IMR-90 (cell line): ENCODE data around the gene ITGB2. TPM values are rescaled to one million over a fixed set of nuclear protein-coding genes. Genes with fewer than 3 reads are reported as not detected.

Source experiments
- ATAC-seq: fragments of 200-7000 bp; cut with Tn5 transposase; 2 replicates; pipeline ENCODE4 v1.9.1; 2020; ENCODE audit warnings: low read depth, mild to moderate bottlenecking, moderate library complexity
- BruUV-seq: library from RNA; stranded (reverse); fragments of 400-500 nt; replicated peaks from 2 replicates; lab custom pipeline; 2021; lab: Mats Ljungman, UMichigan
- CTCF ChIA-PET: fragments of 300-600 bp; formaldehyde crosslinking; extraction: SDS; loops from one replicate; lab custom pipeline; 2021; ENCODE audit warnings: antibody characterized with exemption; lab: Yijun Ruan, JAX
- POLR2A ChIA-PET: fragments of 300-600 bp; sonication (Branson Sonifier 250); formaldehyde crosslinking; loops from one replicate; lab custom pipeline; 2022; ENCODE audit warnings: antibody characterized with exemption; ENCODE audit not compliant: unreplicated experiment; lab: Charles Lee
- DNase-seq: peaks from one replicate; pipeline ENCODE4 v3.0.0; 2013
- H2AFZ ChIP-seq: replicated peaks from 2 replicates; pipeline ENCODE3; 2013; ENCODE audit warnings: low read length, mild to moderate bottlenecking; ENCODE audit not compliant: poor library complexity
- H2AK5ac ChIP-seq: 2 replicates; pipeline ENCODE4 v1.6.1; 2013; ENCODE audit warnings: low read depth, low read length, inconsistent platforms
- H2AK9ac ChIP-seq: replicated peaks from 2 replicates; pipeline ENCODE3; 2013; ENCODE audit warnings: mild to moderate bottlenecking, low read depth, low read length, moderate library complexity; ENCODE audit not compliant: poor library complexity
- H2BK120ac ChIP-seq: 2 replicates; pipeline ENCODE4 v1.6.1; 2013; ENCODE audit warnings: low read depth, low read length, inconsistent platforms
- H2BK15ac ChIP-seq: 3 replicates; pipeline ENCODE4 v1.6.1; 2013; ENCODE audit warnings: low read depth, low read length, inconsistent platforms
- H2BK20ac ChIP-seq: 2 replicates; pipeline ENCODE4 v1.6.1; 2013; ENCODE audit warnings: low read depth, mild to moderate bottlenecking, inconsistent platforms, low read length, moderate library complexity
- H2BK5ac ChIP-seq: 2 replicates; pipeline ENCODE4 v1.6.1; 2013; ENCODE audit warnings: mild to moderate bottlenecking, low read depth, low read length, inconsistent platforms; ENCODE audit not compliant: poor library complexity, severe bottlenecking
- H3K14ac ChIP-seq: replicated peaks from 2 replicates; pipeline ENCODE4 v1.6.1; 2013; ENCODE audit warnings: low read depth, low read length, inconsistent platforms
- H3K18ac ChIP-seq: 2 replicates; pipeline ENCODE4 v1.6.1; 2013; ENCODE audit warnings: low read depth, low read length, control low read depth
- H3K23ac ChIP-seq: 2 replicates; pipeline ENCODE4 v1.6.1; 2013; ENCODE audit warnings: low read depth, low read length, inconsistent platforms
- H3K27ac ChIP-seq: 2 replicates; pipeline ENCODE4 v1.5.1; 2013; ENCODE audit warnings: mild to moderate bottlenecking, control low read depth, low read length; ENCODE audit not compliant: insufficient read depth
- H3K27me3 ChIP-seq: 2 replicates; pipeline ENCODE4 v1.6.1; 2013; ENCODE audit warnings: low read length; ENCODE audit not compliant: control insufficient read depth, insufficient read depth
- H3K36me3 ChIP-seq: 2 replicates; pipeline ENCODE4 v1.6.1; 2013; ENCODE audit warnings: low read length, mixed read lengths; ENCODE audit not compliant: control insufficient read depth, insufficient read depth
- H3K4ac ChIP-seq: 2 replicates; pipeline ENCODE4 v1.6.1; 2013; ENCODE audit warnings: low read depth, low read length, inconsistent platforms
- H3K4me1 ChIP-seq: 2 replicates; pipeline ENCODE4 v1.6.1; 2013; ENCODE audit warnings: low read length, mixed read lengths; ENCODE audit not compliant: control insufficient read depth, insufficient read depth
- H3K4me2 ChIP-seq: 2 replicates; pipeline ENCODE4 v1.6.1; 2013; ENCODE audit warnings: low read depth, mild to moderate bottlenecking, control low read depth, low read length, moderate library complexity
- H3K4me3 ChIP-seq: 2 replicates; pipeline ENCODE4 v1.5.1; 2013; ENCODE audit warnings: low read depth, mild to moderate bottlenecking, control low read depth, low read length, moderate library complexity; ENCODE audit not compliant: insufficient read depth
- H3K56ac ChIP-seq: 2 replicates; pipeline ENCODE4 v1.6.1; 2013; ENCODE audit warnings: low read length, inconsistent platforms; ENCODE audit not compliant: insufficient read depth; ENCODE audit errors: extremely low read depth
- H3K79me1 ChIP-seq, 2 experiments: 2 replicates each; pipeline ENCODE4 v1.6.1; 2013; ENCODE audit warnings: low read length in 2 of 2, inconsistent platforms in 1 of 2, low read depth in 1 of 2
- H3K9ac ChIP-seq: 2 replicates; pipeline ENCODE4 v1.6.1; 2013; ENCODE audit warnings: low read depth, low read length, control low read depth
- H3K9me1 ChIP-seq: 2 replicates; pipeline ENCODE4 v1.6.1; 2013; ENCODE audit warnings: low read length, inconsistent platforms; ENCODE audit not compliant: insufficient read depth
- H3K9me3 ChIP-seq: 2 replicates; pipeline ENCODE4 v1.6.1; 2013; ENCODE audit warnings: low read length; ENCODE audit not compliant: control insufficient read depth, insufficient read depth
- H4K20me1 ChIP-seq: 2 replicates; pipeline ENCODE4 v1.6.1; 2013; ENCODE audit warnings: low read length, inconsistent platforms; ENCODE audit not compliant: insufficient read depth
- H4K5ac ChIP-seq: 2 replicates; pipeline ENCODE4 v1.6.1; 2013; ENCODE audit warnings: mild to moderate bottlenecking, low read depth, low read length, control low read depth
- H4K8ac ChIP-seq, 2 experiments: 2 replicates each; pipeline ENCODE4 v1.6.1; 2013; ENCODE audit warnings: low read depth in 2 of 2, low read length in 2 of 2, control low read depth in 1 of 2, inconsistent platforms in 1 of 2
- H4K91ac ChIP-seq: 2 replicates; pipeline ENCODE4 v1.6.1; 2013; ENCODE audit warnings: low read depth, low read length, inconsistent platforms; ENCODE audit not compliant: insufficient read depth
- CEBPB ChIP-seq: IDR thresholded peaks from 2 replicates; pipeline ENCODE4 v1.6.1; 2012; ENCODE audit warnings: low read depth, low read length, improper control_type of control experiment
- CTCF ChIP-seq: conservative IDR thresholded peaks from 2 replicates; pipeline ENCODE4 v1.5.1; 2012; ENCODE audit warnings: mild to moderate bottlenecking, low read depth, low read length, improper control_type of control experiment
- POLR2A ChIP-seq: IDR thresholded peaks from 2 replicates; pipeline ENCODE4 v1.6.1; 2012; ENCODE audit warnings: mild to moderate bottlenecking, low read depth, low read length
- RAD21 ChIP-seq: IDR thresholded peaks from 2 replicates; pipeline ENCODE4 v1.6.1; 2012; ENCODE audit warnings: low read length, improper control_type of control experiment
- RFX5 ChIP-seq: IDR thresholded peaks from 2 replicates; pipeline ENCODE4 v1.8.0; 2012; ENCODE audit warnings: low read depth, mild to moderate bottlenecking, low read length, moderate library complexity
- SMC3 ChIP-seq: fragments of 150-350 bp; IDR thresholded peaks from 2 replicates; pipeline ENCODE4 v1.6.1; 2016; ENCODE audit warnings: low read depth, mild to moderate bottlenecking, antibody characterized with exemption, low read length, moderate library complexity
- WGBS, 2 experiments: methylation state at CpG; one replicate each; pipeline versions ENCODE4 v1.1.5 to v1.1.7; 2013; ENCODE audit warnings: missing lambda C conversion rate in 2 of 2; ENCODE audit not compliant: insufficient read length in 1 of 2; ENCODE audit errors: extremely low coverage in 2 of 2; 5-methylcytosine and 5-hydroxymethylcytosine counted together
- dilution Hi-C: fragments of 300-500 bp; cut with HindIII; formaldehyde crosslinking; loops from one replicate; pipeline ENCODE4 v1.14.3; 2018; ENCODE audit warnings: low sequenced_read_pairs; ENCODE audit not compliant: unreplicated experiment
- in situ Hi-C: fragments of 300-500 bp; cut with MboI; formaldehyde crosslinking; loops from 3 replicates; pipeline ENCODE4 v1.14.3; 2019; ENCODE audit warnings: low sequenced_read_pairs, inconsistent platforms, mixed read lengths
- intact Hi-C: fragments of 100-400 bp; cut with micrococcal nuclease; formaldehyde crosslinking; loops from 2 replicates; pipeline ENCODE4 v1.10.0; 2022
- polyA plus RNA-seq, 3 experiments: library from polyadenylated mRNA; depleted of rRNA; stranded (reverse); fragments of >200 nt; gene quantifications; 2 replicates each; pipeline ENCODE4 v1.2.3, GENCODE V29; 2012; ENCODE audit warnings: low replicate concordance in 1 of 3
- total RNA-seq: library from RNA; depleted of rRNA; stranded (reverse); fragments of >200 nt; gene quantifications from 2 replicates; pipeline ENCODE4 v1.2.3, GENCODE V29; 2012
- TF ChIP-seq, protein P1 (sequence below): fragments of 150-350 bp; IDR thresholded peaks from 2 replicates; pipeline ENCODE4 v1.6.1; 2017; ENCODE audit warnings: mild to moderate bottlenecking, antibody characterized with exemption, low read length, low read depth
- TF ChIP-seq, protein P2 (sequence below): fragments of 150-350 bp; IDR thresholded peaks from 2 replicates; pipeline ENCODE4 v1.6.1; 2016; ENCODE audit warnings: low read depth, mild to moderate bottlenecking, low read length, moderate library complexity, borderline replicate concordance

ITGB2 gene
- total and polyA plus RNA-seq, 2 of the 4 experiments (the other 2 are of a cell fraction): 0.14 TPM; not detected in 1

GRCh38 chr21:44902268-44903049 lies 18.2 kb downstream of the ITGB2 start:
- Histone ChIP-seq H3K56ac (no peak overlapping the region), H3K4me2 (no peak overlapping the region), H4K8ac (no peak overlapping the region), H4K20me1 (no peaks in the 10 kb centered on the region), H3K79me1 (no peaks in the 10 kb centered on the region), H3K18ac (no peak overlapping the region), H2AK9ac (peak overlapping the region; percentile 37), H2BK15ac (no peak overlapping the region), H2AFZ (no peak overlapping the region), H2BK120ac (no peak overlapping the region), H2BK5ac (no peak overlapping the region), H4K5ac (no peak overlapping the region), H3K9me3 (no peaks in the 10 kb centered on the region), H2BK20ac (no peak overlapping the region), H3K36me3 (no peaks in the 10 kb centered on the region), H3K27ac (no peak overlapping the region), H2AK5ac (no peak overlapping the region), H3K14ac (no peak overlapping the region), H3K9me1 (peaks cover 15% of the 10 kb centered on the region; the same call in 1 of the 2 replicates), H3K9ac (no peak overlapping the region), H3K4me3 (no peak overlapping the region), H3K27me3 (peaks cover 80% of the 10 kb centered on the region), H3K4ac (no peak overlapping the region), H3K23ac (no peak overlapping the region), H3K4me1 (peaks cover under 1% of the 10 kb centered on the region; the same call in 1 of the 2 replicates), H4K91ac (no peak overlapping the region)
- intact Hi-C loops: no loop called here
- no peak for DNase-seq
- BruUV-seq: no TSS peak
- in situ Hi-C loops: no loop called here
- WGBS, 2 experiments: 85% methylated on average over 25 of the region's 30 CpGs; no CpG with 5 or more reads in 1 of the 2 experiments
- ATAC-seq: no peak
- POLR2A ChIA-PET: no interaction called here
- CTCF ChIA-PET: no interaction called here
- dilution Hi-C loops: no loop called here
- TF ChIP-seq POLR2A: no peak
- TF ChIP-seq, protein P1, sequence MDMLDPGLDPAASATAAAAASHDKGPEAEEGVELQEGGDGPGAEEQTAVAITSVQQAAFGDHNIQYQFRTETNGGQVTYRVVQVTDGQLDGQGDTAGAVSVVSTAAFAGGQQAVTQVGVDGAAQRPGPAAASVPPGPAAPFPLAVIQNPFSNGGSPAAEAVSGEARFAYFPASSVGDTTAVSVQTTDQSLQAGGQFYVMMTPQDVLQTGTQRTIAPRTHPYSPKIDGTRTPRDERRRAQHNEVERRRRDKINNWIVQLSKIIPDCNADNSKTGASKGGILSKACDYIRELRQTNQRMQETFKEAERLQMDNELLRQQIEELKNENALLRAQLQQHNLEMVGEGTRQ: no peak
- no peak for TF ChIP-seq CTCF
- no peak for TF ChIP-seq RFX5
- TF ChIP-seq CEBPB: no peak
- TF ChIP-seq SMC3: no peak
- TF ChIP-seq, protein P2, sequence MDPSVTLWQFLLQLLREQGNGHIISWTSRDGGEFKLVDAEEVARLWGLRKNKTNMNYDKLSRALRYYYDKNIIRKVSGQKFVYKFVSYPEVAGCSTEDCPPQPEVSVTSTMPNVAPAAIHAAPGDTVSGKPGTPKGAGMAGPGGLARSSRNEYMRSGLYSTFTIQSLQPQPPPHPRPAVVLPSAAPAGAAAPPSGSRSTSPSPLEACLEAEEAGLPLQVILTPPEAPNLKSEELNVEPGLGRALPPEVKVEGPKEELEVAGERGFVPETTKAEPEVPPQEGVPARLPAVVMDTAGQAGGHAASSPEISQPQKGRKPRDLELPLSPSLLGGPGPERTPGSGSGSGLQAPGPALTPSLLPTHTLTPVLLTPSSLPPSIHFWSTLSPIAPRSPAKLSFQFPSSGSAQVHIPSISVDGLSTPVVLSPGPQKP: no peak
- TF ChIP-seq RAD21: no peak
